Mesenchymal stem cell (in vitro differentiated cells and primary cell): ENCODE data around the gene TULP3.

Experiments
- DNase-seq: peaks from one replicate; pipeline ENCODE4 v3.0.0-alpha.2; 2013
- H2AFZ ChIP-seq: one replicate; pipeline ENCODE4 v1.6.1; 2013; ENCODE audit warnings: low read depth, mild to moderate bottlenecking, control low read depth, inconsistent platforms, low read length, moderate library complexity
- H2AK5ac ChIP-seq: 2 replicates; pipeline ENCODE4 v1.6.1; 2013; ENCODE audit warnings: low read length, moderate library complexity, mild to moderate bottlenecking, inconsistent platforms; ENCODE audit not compliant: severe bottlenecking
- H2BK120ac ChIP-seq: one replicate; pipeline ENCODE4 v1.6.1; 2013; ENCODE audit warnings: low read depth, mild to moderate bottlenecking, inconsistent platforms, low read length, moderate library complexity
- H2BK12ac ChIP-seq, 2 experiments: one replicate each; pipeline ENCODE4 v1.6.1; 2013; ENCODE audit warnings: inconsistent platforms in 2 of 2, low read length in 2 of 2, mild to moderate bottlenecking in 2 of 2, moderate library complexity in 2 of 2, control low read depth in 1 of 2
- H2BK15ac ChIP-seq: one replicate; pipeline ENCODE4 v1.6.1; 2013; ENCODE audit warnings: mild to moderate bottlenecking, low read depth, inconsistent platforms; ENCODE audit not compliant: poor library complexity, severe bottlenecking
- H2BK5ac ChIP-seq: 2 replicates; pipeline ENCODE4 v1.6.1; 2013; ENCODE audit warnings: low read depth, mild to moderate bottlenecking, low read length, control low read depth, inconsistent platforms; ENCODE audit not compliant: poor library complexity, severe bottlenecking
- H3K14ac ChIP-seq, 2 experiments: one replicate each; pipeline ENCODE4 v1.6.1; 2013; ENCODE audit warnings: inconsistent platforms in 2 of 2, low read length in 2 of 2, control low read depth in 1 of 2, mild to moderate bottlenecking in 1 of 2, moderate library complexity in 1 of 2
- H3K18ac ChIP-seq, 2 experiments: one replicate each; pipeline ENCODE4 v1.6.1; 2013; ENCODE audit warnings: inconsistent platforms in 2 of 2, low read length in 2 of 2, control low read depth in 1 of 2, low read depth in 1 of 2, mild to moderate bottlenecking in 1 of 2
- H3K23ac ChIP-seq, 2 experiments: one replicate each; pipeline ENCODE4 v1.6.1; 2013; ENCODE audit warnings: inconsistent platforms in 2 of 2, low read length in 2 of 2, mild to moderate bottlenecking in 2 of 2, moderate library complexity in 2 of 2, control low read depth in 1 of 2
- H3K27ac ChIP-seq: 2 replicates; pipeline ENCODE4 v1.5.1; 2013; ENCODE audit warnings: mild to moderate bottlenecking, moderate library complexity, low read length, control low read depth, inconsistent platforms; ENCODE audit not compliant: poor library complexity, severe bottlenecking
- H3K27me3 ChIP-seq, 2 experiments: 2 replicates each; pipeline versions ENCODE4 v1.6.1 to v1.7.0; 2013; ENCODE audit warnings: low read length in 2 of 2, mild to moderate bottlenecking in 2 of 2, moderate library complexity in 2 of 2, control low read depth in 1 of 2, inconsistent platforms in 1 of 2; ENCODE audit not compliant: control insufficient read depth in 1 of 2, insufficient read depth in 1 of 2
- H3K36me3 ChIP-seq, 2 experiments: 2 replicates each; pipeline versions ENCODE4 v1.6.1 to v1.7.0; 2013; ENCODE audit warnings: low read length in 2 of 2, control low read depth in 1 of 2, inconsistent platforms in 1 of 2, low read depth in 1 of 2, mild to moderate bottlenecking in 1 of 2; ENCODE audit not compliant: insufficient read depth in 2 of 2, control insufficient read depth in 1 of 2
- H3K4ac ChIP-seq, 2 experiments: one replicate each; pipeline ENCODE4 v1.6.1; 2013; ENCODE audit warnings: inconsistent platforms in 2 of 2, low read length in 2 of 2, mild to moderate bottlenecking in 2 of 2, moderate library complexity in 2 of 2, control low read depth in 1 of 2, low read depth in 1 of 2
- H3K4me1 ChIP-seq: 2 replicates; pipeline ENCODE4 v1.6.1; 2013; ENCODE audit warnings: low read depth, low read length, control low read depth; ENCODE audit not compliant: control insufficient read depth, insufficient read depth
- H3K4me2 ChIP-seq: 2 replicates; pipeline ENCODE4 v1.6.1; 2013; ENCODE audit warnings: low read length, mild to moderate bottlenecking, inconsistent platforms; ENCODE audit not compliant: poor library complexity, severe bottlenecking
- H3K4me3 ChIP-seq, 2 experiments: 2 replicates each; pipeline versions ENCODE4 v1.5.1 to v1.7.0; 2013; ENCODE audit warnings: low read length in 2 of 2, mild to moderate bottlenecking in 2 of 2, control low read depth in 1 of 2, low read depth in 1 of 2; ENCODE audit not compliant: insufficient read depth in 1 of 2
- H3K79me1 ChIP-seq: replicated peaks from 2 replicates; pipeline ENCODE4 v1.6.1; 2013; ENCODE audit warnings: mild to moderate bottlenecking, control low read depth, low read length, inconsistent platforms; ENCODE audit not compliant: poor library complexity, severe bottlenecking
- H3K9ac ChIP-seq: 2 replicates; pipeline ENCODE4 v1.7.0; 2013; ENCODE audit warnings: mild to moderate bottlenecking, low read length, moderate library complexity
- H3K9me3 ChIP-seq: 2 replicates; pipeline ENCODE4 v1.7.0; 2013; ENCODE audit warnings: mild to moderate bottlenecking, low read length; ENCODE audit not compliant: control insufficient read depth
- H4K8ac ChIP-seq: one replicate; pipeline ENCODE4 v1.6.1; 2013; ENCODE audit warnings: inconsistent platforms, mild to moderate bottlenecking, low read length, moderate library complexity
- H4K91ac ChIP-seq: one replicate; pipeline ENCODE4 v1.6.1; 2013; ENCODE audit warnings: mild to moderate bottlenecking, low read length, inconsistent platforms
- WGBS: methylation state at CpG from one replicate; pipeline ENCODE4 v1.1.7; 2013; ENCODE audit warnings: mixed read lengths; 5-methylcytosine and 5-hydroxymethylcytosine counted together

Gene TULP3

DNA sequence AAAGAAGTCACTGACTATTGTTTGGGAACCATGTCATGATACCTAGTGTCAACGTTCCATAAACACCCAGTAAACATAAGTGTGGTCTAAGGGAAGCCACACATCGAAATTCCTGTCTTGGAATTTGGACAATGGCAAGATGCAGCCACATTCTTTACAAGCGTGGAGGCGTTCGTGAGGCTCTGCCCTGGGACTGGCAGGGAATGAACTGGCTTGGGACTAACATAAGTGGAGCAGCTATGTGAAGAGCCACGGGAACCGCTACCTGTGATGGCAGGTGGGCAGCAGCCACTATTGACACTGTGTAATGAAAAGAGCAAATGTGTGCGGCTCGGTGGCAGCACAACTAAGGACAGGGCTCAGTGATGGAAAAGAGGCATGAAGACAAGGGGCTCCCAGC, 45.9 kb upstream of the TULP3 start:
- Histone ChIP-seq H3K4me2 (no peak overlapping the region), H2AFZ (peak overlapping the region; percentile 57), H2BK15ac (no peak overlapping the region), H3K27me3 (no peaks in the 10 kb centered on the region), H3K4ac (peak overlapping the region; percentile 4 to 30), H3K4me1 (peaks cover 32% of the 10 kb centered on the region), H4K91ac (peak overlapping the region; percentile 94), H3K27ac (no peak overlapping the region), H3K36me3 (no peaks in the 10 kb centered on the region), H2BK120ac (peak overlapping the region; percentile 59), H3K79me1 (no peaks in the 10 kb centered on the region), H2BK5ac (no peak overlapping the region), H2BK12ac (peak overlapping the region; percentile 4 to 44), H2AK5ac (no peak overlapping the region), H3K18ac (peak overlapping the region; percentile 31 to 72), H3K14ac (no peak overlapping the region), H3K9ac (no peak overlapping the region), H3K4me3 (no peak overlapping the region), H4K8ac (peak overlapping the region; percentile 87), H3K9me3 (no peaks in the 10 kb centered on the region), H3K23ac (no peak overlapping the region)
- peak; percentile 12 for DNase-seq
- WGBS: 92% methylated on average over 9 of the region's 9 CpGs

DNA sequence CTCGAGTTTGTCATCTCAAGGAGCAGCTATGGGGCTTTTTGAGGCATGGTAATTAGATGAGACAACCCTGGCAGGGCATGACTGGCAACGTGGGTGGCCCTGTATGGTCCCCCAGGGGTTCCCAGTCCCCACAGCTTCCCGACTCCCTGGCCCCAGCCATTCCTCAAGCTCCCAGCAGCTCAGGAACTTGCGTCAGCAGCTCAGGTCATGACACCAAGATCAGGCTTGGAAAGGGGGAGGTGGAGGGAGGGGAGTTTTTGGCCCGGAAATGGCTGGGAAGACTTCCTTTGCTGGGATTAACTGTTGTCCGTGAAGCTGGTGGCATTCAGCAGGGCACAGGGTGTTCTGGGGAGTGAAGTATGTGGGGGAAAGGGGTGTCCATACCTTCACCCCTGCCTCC, 45.4 kb upstream of the TULP3 start:
- peak overlapping the region; percentile 94 for H4K91ac ChIP-seq
- peaks cover 32% of the 10 kb centered on the region for H3K4me1 ChIP-seq
- H3K23ac ChIP-seq: no peak overlapping the region
- no peak overlapping the region for H2BK5ac ChIP-seq
- peak overlapping the region; percentile 57 for H2AFZ ChIP-seq
- 39% methylated on average over 2 of the region's 6 CpGs for whole genome bisulfite sequencing
- no peak overlapping the region for H2AK5ac ChIP-seq
- H3K79me1 ChIP-seq: no peaks in the 10 kb centered on the region
- H3K36me3 ChIP-seq: no peaks in the 10 kb centered on the region
- H3K9me3 ChIP-seq: no peaks in the 10 kb centered on the region
- H2BK120ac ChIP-seq: no peak overlapping the region
- H3K27ac ChIP-seq: no peak overlapping the region
- peak overlapping the region; percentile 30 to 37 for H3K4ac ChIP-seq
- peak overlapping the region; percentile 31 to 72 for H3K18ac ChIP-seq
- H3K4me2 ChIP-seq: no peak overlapping the region
- no peaks in the 10 kb centered on the region for H3K27me3 ChIP-seq
- H3K14ac ChIP-seq: no peak overlapping the region
- peak; percentile 88 for DNase-seq
- no peak overlapping the region for H3K4me3 ChIP-seq
- peak overlapping the region; percentile 94 for H4K8ac ChIP-seq
- no peak overlapping the region for H3K9ac ChIP-seq
- no peak overlapping the region for H2BK15ac ChIP-seq
- peak overlapping the region; percentile 44 to 72 for H2BK12ac ChIP-seq

DNA sequence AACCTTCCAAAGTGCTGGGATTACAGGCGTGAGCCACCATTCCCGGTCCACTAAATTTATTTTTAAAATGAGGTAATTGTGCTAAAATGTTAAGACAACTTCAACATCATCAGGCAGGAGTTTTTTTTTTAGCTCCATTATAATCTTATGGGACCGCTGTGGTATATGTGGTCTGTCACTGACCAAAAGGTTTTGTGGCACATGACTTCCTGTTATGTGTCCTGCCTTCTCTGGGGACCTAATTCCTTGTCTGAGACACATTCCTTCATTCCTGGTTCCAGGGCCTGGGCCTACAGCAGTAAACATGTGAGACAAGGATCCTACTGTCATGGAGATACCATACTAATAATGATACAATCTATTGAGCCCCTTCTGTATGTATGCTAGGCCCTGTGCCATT, 38.8 kb upstream of the TULP3 start:
- 92% methylated on average over 1 of the region's 3 CpGs for WGBS
- no peak overlapping the region for H3K9ac ChIP-seq
- no peak overlapping the region for H3K4ac ChIP-seq
- no peaks in the 10 kb centered on the region for H3K9me3 ChIP-seq
- H2BK120ac ChIP-seq: no peak overlapping the region
- peaks cover 0 to 4% of the 10 kb centered on the region in 2 experiments for H3K36me3 ChIP-seq
- DNase-seq: no peak
- no peak overlapping the region for H3K27ac ChIP-seq
- H3K4me2 ChIP-seq: no peak overlapping the region
- no peak overlapping the region for H2BK5ac ChIP-seq
- H3K14ac ChIP-seq: no peak overlapping the region
- no peaks in the 10 kb centered on the region for H3K79me1 ChIP-seq
- H4K91ac ChIP-seq: no peak overlapping the region
- H2AFZ ChIP-seq: no peak overlapping the region
- no peak overlapping the region for H2BK15ac ChIP-seq
- H2AK5ac ChIP-seq: no peak overlapping the region
- H3K23ac ChIP-seq: no peak overlapping the region
- H3K4me3 ChIP-seq: no peak overlapping the region
- no peak overlapping the region for H2BK12ac ChIP-seq
- H4K8ac ChIP-seq: no peak overlapping the region
- no peaks in the 10 kb centered on the region for H3K27me3 ChIP-seq
- peaks cover 17% of the 10 kb centered on the region for H3K4me1 ChIP-seq
- no peak overlapping the region for H3K18ac ChIP-seq

DNA sequence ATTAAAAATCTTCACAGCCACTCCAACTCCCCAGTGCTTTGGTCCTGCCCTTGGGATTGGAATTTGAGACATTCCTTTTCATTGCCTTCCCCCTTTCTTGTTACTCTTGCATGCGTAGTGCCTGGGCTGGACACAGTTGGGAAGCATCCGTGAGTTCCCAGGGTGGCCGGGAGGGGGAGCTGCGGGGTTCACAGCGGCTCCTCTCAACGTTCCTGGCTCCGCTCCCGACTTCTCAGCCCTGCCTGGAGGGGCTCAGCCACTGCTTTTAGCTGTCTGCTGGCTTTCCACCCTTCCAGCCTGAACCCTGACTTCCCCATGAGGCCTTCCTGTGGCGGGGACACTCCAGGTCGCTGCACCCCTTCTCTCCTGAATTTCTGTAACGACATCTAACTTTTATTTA, 37.1 kb upstream of the TULP3 start:
- Histone ChIP-seq H2BK5ac (no peak overlapping the region), H3K4me3 (no peak overlapping the region), H3K23ac (no peak overlapping the region), H3K4me1 (peaks cover 11% of the 10 kb centered on the region), H3K4me2 (peak overlapping the region; percentile 30), H3K14ac (no peak overlapping the region), H3K27ac (no peak overlapping the region), H2BK120ac (no peak overlapping the region), H3K9me3 (no peaks in the 10 kb centered on the region), H3K18ac (peak overlapping the region in 1 of 2 experiments; percentile 28), H2AFZ (no peak overlapping the region), H3K9ac (no peak overlapping the region), H4K91ac (no peak overlapping the region), H3K4ac (no peak overlapping the region), H4K8ac (no peak overlapping the region), H3K27me3 (no peaks in the 10 kb centered on the region), H3K79me1 (no peaks in the 10 kb centered on the region), H2AK5ac (no peak overlapping the region), H3K36me3 (peaks cover 5 to 9% of the 10 kb centered on the region in 2 experiments), H2BK15ac (no peak overlapping the region), H2BK12ac (no peak overlapping the region)
- WGBS: 3% methylated on average over 8 of the region's 11 CpGs
- DNase-seq: peak; percentile 78
